Stimulated activated CD8-positive, alpha-beta memory T cell treated with anti-CD3 and anti-CD28 coated beads, Interleukin-15, amount 100 ng/mL, for 24 hours (primary cell): ENCODE data around the gene OR5L2.
"Not testable (repeated sequence)": the region's sequence is repeated elsewhere in the genome, so short reads cannot be mapped to it uniquely, and the experiment has no call there.

Experiments used
- DNase-seq: peaks from one replicate; pipeline ENCODE4 v3.0.0-alpha.2; 2020; ENCODE audit warnings: low read depth

The OR5L2 gene

GRCh38 chr11:55826919-55827318, at the start of gene OR5L2:
TSS of gene OR5L2 (plus strand) at chr11:55827219. CDS start at chr11:55827219, 0 bp downstream.
- no peak for DNase-seq

- no peak for DNase-seq
Measured at GRCh38 chr11:55791606-55792005, 35.4 kb upstream of the OR5L2 start.

DNA sequence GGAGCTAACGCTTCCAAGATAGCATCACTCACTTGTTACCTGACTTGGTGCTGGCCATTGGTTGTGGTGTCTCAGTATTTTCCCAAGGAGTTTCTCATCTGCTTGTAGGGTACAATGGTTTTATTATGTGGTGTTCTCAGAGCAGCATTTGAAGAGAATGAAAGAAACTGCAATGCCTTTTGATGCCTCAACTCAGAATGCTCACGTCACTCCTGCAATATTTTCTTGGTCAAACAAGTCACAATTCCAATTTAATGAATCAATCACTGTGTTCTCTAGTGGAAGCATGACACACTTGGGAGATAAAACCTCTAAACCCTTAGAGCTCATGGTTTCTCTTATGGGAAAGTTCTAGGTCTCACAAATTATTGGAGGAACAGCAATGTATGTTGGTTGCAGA, 33.7 kb upstream of the OR5L2 start:
- DNase-seq = no peak

DNA sequence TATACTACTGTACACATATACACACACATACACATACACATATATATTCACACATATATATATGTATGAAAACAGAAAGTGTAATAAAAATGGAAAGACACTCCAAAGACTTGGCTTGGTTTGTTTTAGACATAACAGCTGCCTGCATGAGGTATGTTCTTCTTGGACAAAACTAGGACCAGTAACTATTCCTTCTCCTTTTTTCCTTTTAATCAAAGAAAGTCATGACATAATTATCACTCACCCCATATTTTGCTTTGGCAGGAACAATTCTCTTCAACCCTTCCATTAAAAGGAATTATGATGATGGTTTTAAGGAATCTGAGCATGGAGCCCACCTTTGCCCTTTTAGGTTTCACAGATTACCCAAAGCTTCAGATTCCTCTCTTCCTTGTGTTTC, 31.8 kb upstream of the OR5L2 start, which contains the start of gene OR5D14:
TSS of gene OR5D14 (plus strand) at position 301 of the 400 bp plus-strand sequence. CDS start at position 301, 0 bp downstream.
- DNase-seq = no peak

GRCh38 chr11:55806248-55806647, 20.8 kb upstream of the OR5L2 start:
- no peak for DNase-seq

DNA sequence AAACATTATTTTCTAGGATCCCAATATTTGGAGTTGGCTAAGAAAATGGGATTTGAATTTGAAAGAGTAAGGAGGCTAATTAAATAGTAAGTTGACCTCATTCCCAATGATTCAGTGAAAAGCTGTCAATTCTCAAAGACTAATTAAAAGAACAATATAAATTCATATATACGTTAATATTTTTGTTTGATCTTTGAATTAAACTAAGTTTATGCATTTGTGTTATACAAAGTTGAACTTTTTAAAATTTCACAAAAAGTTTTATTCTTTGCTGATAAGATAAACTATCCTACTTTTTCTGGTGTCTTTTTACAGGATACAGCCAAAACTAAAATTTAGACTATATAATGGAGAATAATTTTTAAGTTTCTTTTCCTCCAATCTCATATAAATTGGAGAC, 16.0 kb upstream of the OR5L2 start, which contains the start of gene OR5L1:
TSS of gene OR5L1 (plus strand) at position 301 of the 400 bp plus-strand sequence. CDS start 100 bp downstream, outside the sequence.
- no peak for DNase-seq

DNA sequence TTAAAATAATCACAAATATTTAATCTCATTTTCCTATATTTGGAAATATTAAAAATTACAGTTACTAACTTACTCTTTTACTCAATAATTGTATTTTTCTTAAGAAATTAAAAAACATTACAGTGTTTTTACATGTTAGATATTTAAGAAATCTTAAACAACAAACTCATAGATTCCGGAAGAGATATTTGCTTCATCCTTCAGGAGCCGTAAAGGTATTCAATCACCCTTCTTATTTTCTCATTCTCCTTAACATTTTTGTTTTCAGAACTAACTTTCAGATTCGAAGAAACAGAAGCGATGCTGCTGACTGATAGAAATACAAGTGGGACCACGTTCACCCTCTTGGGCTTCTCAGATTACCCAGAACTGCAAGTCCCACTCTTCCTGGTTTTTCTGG, 7.7 kb upstream of the OR5L2 start, which contains the start of gene OR5D18:
TSS of gene OR5D18 (plus strand) at position 301 of the 400 bp plus-strand sequence. CDS start at position 301, 0 bp downstream.
- DNase-seq = no peak

- no peak for DNase-seq
Measured at GRCh38 chr11:55838452-55838851, 11.4 kb downstream of the OR5L2 start, which contains the start of gene OR5D16. TSS of gene OR5D16 (plus strand) at chr11:55838752. CDS start at chr11:55838752, 0 bp downstream.

GRCh38 chr11:55847453-55847852, 20.4 kb downstream of the OR5L2 start:
- no peak for DNase-seq

GRCh38 chr11:55849037-55849436, 22.0 kb downstream of the OR5L2 start:
- DNase-seq = no peak

- DNase-seq = no peak
Measured at GRCh38 chr11:55852141-55852540, 25.1 kb downstream of the OR5L2 start.

GRCh38 chr11:55854704-55855103, 27.7 kb downstream of the OR5L2 start:
- DNase-seq = no peak

DNA sequence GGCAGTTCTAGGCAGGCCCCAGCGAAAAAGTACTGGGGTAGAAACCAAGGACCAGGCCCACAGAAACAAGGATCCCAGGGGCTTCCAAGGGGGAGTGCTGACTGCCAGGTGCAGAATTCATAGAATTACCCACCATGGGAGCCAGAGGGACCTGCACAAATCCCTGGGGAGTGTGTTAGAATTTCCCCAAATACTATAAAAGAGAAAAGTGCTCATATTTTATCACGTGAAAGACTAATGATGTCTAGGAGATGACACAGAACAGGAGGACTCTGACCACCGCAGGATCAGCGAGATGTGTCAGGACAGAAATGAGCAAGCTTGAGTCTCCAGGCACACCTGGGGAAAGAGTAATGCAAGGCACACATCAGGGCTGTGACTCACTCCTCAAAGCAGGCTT, 40.3 kb downstream of the OR5L2 start:
- DNase-seq = not testable (repeated sequence)

- DNase-seq = not testable (repeated sequence)
Measured at GRCh38 chr11:55872731-55873130, 45.7 kb downstream of the OR5L2 start.

DNA sequence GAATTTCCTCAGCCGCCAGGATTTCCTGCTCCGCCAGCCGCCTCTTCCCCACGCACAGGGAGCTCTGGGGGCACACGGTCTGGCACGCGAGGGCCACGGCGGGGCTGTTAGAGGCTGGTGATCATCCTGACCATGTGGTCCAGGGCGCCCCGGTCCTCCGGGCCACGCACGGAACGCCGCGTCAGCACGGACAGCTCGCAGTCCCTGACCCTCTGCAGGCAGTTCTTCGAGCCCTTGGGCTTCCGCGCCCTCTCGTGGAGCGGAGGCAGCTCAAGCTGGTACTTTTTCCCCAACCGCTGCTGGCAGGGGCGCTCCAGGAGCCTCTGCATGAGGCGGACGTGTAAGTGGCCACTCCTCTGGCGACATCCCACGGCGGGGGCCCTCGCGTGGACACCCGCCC, 46.1 kb downstream of the OR5L2 start:
- not testable (repeated sequence) for DNase-seq
